A204.1 (cell line): ENCODE data around the gene FRY.
"Not testable (repeated sequence)": the region's sequence is repeated elsewhere in the genome, so short reads cannot be mapped to it uniquely, and the experiment has no call there.

Source experiments
- FAIRE-seq: peaks from 2 replicates; lab custom pipeline; 2012; peaks lifted over from hg19 to GRCh38; lab: Jason Lieb, UNC

Gene FRY

DNA sequence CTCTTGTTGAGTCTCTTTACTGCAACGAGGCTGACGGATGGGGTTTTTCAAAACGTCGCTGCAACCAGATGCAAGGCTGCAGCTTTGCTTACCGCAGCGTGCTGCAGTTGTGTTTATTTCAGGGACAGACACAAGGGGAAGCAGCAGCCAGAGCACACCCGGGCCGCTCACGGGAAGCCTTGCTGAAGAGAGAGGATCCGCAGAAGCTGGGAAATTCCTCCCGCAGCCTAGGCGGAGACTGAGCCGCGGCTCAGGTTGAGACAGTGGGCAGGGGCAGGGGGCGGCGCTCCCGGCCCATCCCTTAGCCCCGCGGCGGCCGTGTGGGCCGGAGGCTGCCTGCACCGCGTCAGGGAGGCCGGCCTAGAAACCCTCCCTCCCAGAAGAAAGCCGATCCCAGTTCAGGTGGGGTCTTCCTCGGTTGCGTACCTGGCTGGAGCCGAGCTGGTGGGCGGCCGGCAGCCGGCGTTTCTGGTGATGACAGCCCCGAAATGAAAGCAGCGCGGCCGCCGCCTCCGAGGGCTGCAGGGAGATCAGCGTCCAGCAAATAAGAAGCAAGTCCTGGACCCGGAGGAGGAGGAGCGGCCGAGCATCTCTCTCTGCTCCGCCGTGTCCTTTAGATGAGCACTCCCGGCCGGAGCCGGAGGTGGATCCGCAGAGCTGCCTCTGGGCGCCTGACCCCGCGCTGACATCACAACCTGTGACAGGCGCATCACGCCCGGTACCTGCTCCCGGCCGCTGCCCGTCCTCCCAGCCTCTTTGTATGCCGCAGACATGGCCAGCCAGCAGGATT lies at the start of gene FRY:
FRY (plus strand) TSS at position 750 of the 790 bp plus-strand sequence; CDS start at position 772, 22 bp downstream.
- FAIRE-seq, result no peak

DNA sequence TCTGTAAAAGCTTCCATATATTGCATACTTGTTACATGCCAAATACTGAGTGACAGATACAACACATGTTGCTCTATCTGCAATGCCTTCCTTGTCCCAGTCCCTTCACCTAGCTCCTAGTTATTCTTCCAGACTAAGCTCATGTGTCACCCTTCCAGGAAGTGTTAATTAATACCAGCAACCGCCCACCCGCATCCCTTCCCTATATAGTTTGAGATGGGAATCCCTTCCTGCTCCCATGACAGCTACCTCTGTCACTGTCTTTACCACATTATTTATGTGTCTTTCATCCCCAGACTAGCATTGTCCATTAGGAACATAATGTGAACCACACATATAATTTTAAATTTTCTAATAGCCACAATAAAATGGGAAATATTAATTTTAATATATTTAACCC lies 49.5 kb upstream of the FRY start:
- no peak for FAIRE-seq

DNA sequence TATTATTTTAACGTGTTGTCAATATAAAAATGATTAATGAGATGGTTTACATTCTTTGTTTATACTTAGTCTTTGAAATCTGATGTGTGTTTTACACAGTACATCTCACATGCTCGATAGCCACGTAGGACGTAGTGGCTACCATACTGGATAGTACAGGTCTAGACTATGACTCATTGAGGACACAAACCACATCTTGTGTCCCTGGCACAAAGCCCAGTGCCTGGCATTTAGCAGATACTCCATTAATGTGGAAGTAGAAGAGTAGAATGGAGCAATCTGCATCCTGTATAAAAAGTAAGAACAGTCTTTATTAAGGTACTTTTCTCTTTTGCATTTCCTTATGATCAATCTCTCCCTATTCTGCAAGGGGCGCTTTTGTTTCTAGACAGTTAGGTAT lies 49.0 kb upstream of the FRY start:
- FAIRE-seq, result no peak

DNA sequence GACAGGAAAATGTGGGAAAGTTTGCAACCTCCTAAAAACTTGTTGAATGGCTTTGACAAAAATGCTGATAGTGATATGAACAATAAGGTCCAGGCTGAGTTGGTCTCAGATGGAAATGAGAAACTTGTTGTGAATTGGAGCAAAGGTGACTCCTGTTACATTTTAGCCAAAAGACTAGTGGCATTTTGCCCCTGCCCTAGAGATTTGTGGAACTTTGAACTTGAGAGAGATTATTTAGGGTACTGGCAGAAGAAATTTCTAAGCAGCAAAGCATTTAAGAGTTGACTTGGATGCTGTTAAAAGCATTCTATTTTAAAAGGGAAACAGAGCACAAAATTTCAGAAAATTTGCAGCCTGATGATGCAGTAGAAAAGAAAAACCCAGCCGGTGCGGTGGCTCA lies 47.9 kb upstream of the FRY start:
- FAIRE-seq, result not testable (repeated sequence)

DNA sequence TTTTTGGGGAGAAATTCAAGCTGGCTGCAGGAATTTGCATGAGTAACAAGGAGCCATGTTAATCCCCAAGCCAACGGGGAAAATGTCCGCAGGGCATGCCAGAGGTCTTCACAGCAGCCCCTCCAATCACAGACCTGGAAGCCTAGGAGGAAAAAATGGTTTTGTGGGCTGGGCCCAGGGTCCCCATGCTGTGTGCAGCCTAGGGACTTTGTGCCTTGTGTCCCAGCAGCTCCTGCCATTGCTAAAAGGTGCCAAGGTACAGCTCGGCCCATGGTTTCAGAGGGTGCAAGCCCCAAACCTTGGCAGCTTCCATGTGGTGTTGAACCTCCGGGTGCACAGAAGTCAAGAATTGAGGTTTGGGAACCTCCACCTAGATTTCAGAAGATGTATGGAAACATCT lies 47.2 kb upstream of the FRY start:
- not testable (repeated sequence) for FAIRE-seq

DNA sequence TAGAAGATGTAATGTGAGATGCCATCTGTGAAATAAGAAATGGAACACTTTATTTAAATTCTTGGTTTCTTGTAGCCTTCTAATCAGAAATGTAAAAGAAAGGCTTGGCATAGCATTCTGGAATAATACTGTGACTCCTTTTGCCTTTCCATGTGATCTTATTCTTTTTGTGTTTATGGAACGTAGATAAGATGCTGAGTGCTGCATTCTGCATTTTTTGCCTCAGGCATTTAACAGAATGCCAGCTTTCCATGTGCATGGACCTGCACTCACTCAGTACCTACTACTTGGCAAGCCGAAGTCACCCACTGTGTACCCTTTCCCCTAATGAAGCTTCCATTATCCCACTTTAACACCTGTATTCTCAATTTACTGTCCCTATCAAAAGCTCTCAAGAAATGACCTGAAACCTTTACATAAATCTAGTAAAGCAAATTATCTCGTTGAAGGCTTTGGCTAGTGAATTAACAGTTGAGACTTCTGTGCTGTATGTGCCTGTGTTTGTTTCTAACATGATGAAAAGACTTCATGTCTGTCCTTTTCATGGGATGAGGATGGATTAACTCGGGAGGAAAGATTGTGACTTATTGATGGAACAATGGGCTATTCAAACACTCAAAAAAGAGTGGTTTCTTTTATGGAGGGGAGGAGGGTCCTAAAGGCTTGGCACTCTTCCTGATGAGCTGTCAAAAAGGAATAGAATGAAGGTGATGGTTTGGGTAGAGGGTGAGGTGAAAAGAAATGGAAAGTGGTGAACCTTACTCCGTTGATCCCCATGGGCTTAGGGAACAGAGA lies 44.7 kb upstream of the FRY start:
- FAIRE-seq, result no peak

DNA sequence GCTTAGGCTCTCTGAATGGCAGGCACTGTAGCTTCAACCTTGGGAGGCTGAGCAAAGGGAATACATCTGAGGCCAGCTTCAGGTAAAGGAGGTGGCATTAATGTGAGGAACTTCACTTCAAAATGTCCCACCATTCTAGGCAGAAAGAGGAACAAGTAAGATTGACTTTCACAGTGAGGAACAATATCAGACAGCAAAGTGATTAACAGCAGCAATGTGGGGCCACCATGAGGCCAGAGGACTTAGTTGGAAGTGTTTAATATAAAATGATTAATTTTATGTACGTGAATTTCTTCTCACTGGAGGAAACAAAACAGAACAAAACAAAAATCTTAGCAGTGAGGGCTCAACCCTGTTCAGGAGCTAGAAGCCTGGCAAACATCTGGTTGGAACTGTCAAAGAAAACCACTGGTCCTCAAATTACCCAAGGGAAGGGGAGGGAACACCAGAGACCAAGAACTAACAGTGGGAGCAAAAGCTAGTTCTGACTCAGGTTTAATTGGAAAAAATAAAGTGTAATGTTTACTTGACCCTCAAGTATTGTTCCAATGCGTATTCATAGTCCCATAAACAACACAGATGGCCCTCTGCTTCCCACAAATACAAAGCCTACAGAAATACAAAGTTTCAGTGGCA lies 43.9 kb upstream of the FRY start:
- FAIRE-seq, result no peak

DNA sequence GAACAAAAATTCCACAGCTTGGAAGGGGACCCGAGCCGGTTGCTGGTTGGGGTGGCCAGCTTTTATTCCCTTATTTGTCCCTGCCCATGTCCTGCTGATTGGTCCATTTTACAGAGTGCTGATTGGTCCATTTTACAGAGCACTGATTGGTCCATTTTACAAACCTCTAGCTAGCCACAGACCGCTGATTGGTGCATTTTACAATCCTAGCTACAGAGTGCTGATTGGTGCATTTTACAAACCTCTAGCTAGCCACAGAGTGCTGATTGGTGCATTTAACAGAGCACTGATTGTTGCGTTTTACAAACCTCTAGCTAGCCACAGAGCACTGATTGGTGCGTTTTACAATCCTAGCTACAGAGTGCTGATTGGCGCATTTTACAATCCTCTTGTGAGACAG lies 37.2 kb upstream of the FRY start:
- FAIRE-seq, result not testable (repeated sequence)

DNA sequence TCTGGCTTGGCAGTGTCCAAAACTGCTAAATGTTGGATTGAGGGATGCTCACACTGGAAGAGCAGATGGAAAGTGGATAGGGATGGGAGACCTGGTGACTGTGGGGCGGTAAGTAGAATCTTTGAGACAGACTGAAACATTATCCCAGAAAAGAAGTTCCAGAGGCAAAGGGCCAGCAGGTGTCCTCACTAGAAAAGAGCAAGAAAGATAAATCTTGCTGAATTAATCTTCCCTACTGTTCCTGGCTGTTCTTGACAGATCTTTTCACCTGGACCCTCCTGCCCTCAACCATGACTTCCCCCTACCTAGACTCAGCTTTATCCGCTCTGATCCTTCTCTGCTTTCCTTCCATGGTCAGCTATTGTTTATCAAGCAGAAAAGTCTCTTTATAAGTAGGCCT lies 35.0 kb upstream of the FRY start:
- no peak for FAIRE-seq

DNA sequence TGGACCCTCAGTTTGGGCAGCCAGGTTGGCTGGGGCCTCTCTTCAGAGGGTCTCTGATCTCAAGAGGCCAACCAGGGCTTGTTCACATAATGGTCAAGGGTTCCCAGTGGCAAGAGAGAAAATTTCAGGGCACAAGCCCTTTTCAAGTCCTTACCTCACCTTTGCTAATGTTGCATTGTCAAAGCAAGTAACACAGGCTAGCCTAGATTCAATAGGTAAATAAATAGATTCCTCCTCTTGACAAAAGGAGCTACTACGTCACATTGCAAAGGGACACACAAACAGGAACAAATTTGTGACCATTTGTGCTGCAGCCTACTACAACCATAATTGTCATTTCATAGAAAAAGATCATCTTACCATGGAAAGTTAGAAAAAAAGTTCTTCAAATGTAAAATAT lies 33.9 kb upstream of the FRY start:
- no peak for FAIRE-seq

DNA sequence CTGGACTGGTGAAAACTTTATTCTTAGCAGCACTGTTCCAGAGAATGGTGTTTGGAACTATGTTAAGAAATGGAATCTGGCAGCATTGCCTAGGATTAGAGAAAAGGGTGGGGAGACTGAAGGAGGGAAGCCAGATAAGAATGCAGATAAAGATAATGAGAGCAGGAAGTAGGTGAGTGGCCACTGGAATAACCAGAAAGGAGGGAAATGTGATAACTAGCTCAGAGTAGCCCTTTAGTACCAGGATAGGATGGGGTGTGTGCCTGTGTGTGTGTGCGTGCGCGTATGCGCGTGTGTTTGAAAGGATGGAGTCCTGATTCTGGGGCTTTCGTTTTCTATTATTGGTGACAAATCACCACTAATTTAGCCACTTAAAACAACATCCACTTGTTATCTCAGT lies 33.4 kb upstream of the FRY start:
- FAIRE-seq, result no peak

DNA sequence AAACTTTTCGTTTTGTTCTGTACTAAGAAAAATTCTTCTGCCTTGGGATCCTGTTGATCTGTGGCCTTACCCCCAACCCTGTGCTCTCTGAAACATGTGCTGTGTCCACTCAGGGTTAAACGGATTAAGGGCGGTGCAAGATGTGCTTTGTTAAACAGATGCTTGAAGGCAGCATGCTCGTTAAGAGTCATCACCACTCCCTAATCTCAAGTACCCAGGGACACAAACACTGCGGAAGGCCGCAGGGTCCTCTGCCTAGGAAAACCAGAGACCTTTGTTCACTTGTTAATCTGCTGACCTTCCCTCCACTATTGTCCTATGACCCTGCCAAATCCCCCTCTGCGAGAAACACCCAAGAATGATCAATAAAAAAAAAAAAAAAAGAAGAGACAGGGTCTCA lies 30.8 kb upstream of the FRY start:
- not testable (repeated sequence) for FAIRE-seq

DNA sequence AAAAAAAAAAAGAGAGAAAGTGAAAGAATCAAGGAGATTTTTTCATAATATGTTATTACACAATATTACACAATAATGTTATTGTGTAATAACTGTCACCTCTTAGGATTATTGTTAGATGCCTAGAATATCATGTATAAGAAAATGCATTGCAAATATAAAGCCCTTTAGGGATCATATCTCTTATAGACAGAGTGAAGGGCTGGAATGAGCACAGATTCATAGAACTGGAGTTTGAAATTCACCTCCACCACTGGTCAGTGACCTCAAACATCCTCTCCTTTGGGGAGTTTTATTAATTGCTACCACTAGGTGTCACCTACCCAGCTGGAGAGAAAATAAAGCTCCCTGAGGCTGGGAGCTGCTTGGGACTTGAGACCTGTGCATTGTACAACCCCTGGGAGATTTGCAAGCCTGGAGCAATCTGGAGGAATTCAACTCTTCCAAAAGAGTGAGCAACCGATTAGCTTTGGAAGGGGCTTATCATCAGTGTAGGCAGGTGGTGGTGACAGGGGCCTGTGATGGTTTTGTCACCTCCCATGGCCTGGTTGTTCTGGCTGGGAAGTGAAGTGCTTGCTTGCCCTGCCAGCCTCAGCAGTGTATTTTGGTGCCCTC lies 30.3 kb upstream of the FRY start:
- FAIRE-seq, result no peak

DNA sequence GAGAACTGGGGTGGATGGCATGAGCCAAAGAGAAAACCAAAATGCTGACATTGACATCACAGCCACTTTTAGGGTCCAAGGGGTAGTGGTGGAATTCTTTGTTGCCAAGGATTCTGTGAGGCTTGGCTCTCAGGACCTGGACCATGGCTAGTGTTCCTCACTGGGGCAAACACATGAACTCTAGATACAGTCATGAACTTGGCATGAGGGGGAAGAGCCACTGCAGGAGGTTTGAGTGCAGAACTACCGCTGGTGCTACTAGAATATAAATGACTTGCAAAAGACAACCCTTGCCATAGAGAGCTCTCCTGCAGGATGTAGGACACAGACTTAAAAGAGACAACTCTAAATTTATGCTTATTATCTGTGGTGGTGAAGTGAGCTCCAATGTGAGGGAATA lies 29.8 kb upstream of the FRY start:
- FAIRE-seq, result no peak

DNA sequence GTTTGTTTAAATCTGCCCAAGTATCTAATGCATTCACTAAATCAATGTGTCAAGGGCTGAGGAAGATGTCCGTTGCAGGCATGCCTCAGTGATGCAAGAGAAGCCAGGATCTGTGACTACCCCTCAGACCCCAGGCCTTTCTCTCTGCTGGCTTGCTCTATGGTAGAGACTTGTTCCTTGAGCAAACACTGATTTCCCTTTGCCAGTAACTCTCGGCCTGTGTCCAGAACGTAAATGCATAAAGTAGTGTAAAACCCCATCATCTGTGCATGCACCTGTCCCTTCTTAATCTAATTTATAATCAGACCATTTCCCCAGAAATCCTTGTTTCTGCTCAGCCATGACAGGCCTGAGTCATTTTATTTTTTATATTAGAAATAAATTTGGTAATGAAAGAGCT lies 28.7 kb upstream of the FRY start:
- no peak for FAIRE-seq

DNA sequence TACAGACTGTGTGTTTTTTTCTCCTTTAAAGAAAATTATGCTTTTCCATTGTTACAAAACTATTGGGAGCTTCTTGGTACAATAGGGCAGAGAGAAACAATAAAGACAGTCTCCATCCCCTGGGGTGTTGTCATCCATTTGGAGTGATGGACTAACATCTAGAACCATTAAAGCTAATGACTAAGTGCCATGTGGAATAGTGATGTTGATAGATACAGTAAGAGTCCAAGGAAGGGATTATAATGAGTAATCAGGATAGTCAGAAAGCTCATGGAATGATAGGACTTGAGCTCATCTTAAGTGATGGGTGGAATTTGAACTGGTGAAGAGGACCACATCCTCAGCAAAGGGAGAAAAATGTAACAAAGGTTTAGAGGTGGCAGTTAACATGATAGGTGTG lies 24.1 kb upstream of the FRY start:
- FAIRE-seq, result no peak

DNA sequence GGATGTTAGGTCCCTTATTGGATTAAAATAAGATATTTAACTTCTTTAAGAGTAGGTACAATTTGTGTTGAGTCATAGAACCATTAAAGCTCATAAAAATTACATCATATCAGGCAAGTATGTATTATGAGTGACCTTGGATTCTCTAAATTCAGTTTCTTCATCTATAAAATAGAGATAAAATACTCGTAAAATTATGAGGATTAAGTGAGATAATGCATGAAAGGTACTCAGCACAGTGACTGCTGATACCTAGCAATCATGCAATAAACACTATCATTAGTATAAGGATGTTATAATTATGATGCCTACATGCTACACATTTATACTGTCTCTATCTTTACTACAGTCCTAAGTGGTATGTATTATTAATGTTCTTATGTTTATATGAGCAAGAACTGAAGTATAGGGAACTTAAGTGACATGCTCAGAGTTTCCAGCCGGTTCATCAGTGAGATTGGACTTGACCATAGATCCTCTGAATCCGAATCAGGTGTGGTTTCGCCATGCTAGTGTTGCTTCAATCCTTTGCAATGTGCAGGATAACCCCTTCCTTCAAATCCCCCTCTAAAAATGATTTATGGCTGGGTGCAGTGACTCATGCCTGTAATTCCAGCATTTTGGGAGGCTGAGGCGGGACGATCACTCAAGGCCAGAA lies 22.9 kb upstream of the FRY start:
- FAIRE-seq, result no peak

DNA sequence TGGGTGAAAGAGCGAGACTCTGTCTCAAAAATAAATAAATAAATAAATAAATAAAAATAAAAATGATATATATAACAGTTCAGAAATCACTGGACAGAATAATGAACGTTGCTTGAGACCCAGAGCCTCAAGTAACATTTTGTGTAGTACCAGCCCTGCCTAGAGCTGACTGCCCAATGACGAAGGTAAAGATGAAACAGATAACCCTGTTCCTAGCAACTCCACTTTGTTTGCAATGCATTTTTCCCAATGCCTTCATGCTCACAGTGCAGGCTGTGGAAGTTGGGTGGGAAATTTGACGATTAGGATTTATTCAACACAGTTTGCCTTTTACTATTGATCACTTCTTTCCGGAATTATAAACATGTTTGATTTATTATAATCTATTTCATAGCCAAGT lies 22.2 kb upstream of the FRY start:
- FAIRE-seq, result no peak

DNA sequence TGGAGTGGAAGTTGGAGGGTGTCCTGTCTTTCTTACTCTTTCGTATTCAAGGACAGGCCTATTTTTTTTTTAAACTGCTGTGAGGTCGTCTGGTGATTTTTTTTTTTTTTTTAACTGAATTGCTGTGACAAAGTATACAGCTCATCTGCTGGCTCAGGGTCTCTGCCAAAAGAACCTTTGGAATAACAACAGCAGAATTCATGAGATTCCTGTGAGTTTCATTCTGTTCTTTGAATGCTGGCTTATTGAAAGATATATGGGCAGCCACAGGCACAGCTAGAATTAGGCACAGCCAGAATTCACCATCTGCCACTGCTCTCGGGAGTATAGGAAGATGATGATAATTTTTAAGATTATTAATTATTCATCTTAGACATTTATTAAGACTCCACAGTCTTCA lies 21.4 kb upstream of the FRY start:
- no peak for FAIRE-seq

DNA sequence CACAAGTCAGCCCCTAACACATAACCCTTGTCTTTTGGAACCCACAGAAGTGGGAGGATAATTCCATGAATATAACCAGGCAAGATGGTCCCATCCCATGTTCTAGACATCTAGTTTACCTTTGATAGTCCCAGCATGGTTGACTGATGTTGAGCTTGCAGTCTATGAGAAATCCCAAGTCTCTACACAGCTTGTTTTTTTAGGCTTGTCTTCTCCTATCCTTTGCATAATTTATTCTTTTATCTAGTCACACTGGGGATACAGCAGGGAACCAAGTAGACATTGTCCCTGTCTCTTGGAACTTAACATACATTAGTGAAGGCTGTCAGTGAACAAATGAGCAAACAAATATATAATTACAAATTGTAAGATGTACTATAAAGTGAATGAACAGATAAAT lies 19.6 kb upstream of the FRY start:
- no peak for FAIRE-seq

DNA sequence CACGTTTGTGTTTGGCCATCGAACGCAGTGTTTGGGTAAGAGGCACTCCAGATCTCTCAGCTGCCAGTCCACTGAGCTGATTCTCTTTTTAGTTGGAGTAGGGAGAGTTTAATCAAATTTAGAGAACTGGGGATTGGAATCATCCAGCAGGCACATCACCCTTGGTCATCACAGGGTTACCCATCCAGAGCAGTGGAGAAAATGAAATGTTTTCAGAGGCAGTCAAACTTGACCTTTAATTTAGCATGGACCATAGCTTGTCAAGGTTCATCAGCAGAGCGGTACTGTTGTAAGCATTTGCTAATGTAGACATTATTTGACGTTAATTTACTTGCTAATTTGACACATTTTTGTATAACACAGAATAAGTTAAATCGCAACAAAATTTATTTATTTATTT lies 18.4 kb upstream of the FRY start:
- FAIRE-seq, result no peak

DNA sequence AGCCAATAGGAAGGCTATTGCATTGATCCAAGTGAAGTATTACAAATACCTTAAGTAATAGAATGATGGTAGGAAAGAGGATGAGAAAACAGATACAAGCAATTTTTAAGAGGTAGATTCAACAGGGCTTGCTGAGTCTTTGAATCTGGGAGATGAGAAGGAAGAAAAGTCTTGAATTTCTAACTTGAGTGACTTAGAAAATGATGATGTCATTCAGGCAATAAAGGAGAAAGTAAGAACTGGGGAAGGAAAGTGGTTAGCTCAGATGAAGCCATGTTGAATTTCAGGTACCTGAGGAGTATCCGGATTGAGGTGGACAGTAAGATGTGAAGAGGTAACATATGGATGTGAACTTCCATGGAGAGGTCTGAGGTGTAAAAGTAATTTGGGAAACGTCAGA lies 15.5 kb upstream of the FRY start:
- no peak for FAIRE-seq
